Thymus (tissue), 11 donors: ENCODE measurements around the gene RPS6KA2. TPM values are rescaled to one million over a fixed set of nuclear protein-coding genes. Genes with fewer than 3 reads are reported as not detected.

Experiments used
- DNase-seq, 9 donors: peaks; one replicate each; pipeline ENCODE4 v3.0.0-alpha.2; 2013; ENCODE audit warnings: low spot score in 9 of 9, low read depth in 6 of 9, missing footprints in 1 of 9
- H3K27ac ChIP-seq, 2 donors: one replicate each; pipeline ENCODE4 v1.5.1; 2013; ENCODE audit warnings: control low read depth in 1 of 2, low read depth in 1 of 2, low read length in 1 of 2, mild to moderate bottlenecking in 1 of 2, moderate library complexity in 1 of 2
- H3K27me3 ChIP-seq, 2 donors: one replicate each; pipeline ENCODE4 v1.5.1; 2013; ENCODE audit warnings: low read length in 1 of 2; ENCODE audit not compliant: control insufficient read depth in 2 of 2, insufficient read depth in 1 of 2
- H3K36me3 ChIP-seq, 2 donors: one replicate each; pipeline ENCODE4 v1.5.1; 2013; ENCODE audit warnings: low read length in 1 of 2, mild to moderate bottlenecking in 1 of 2, moderate library complexity in 1 of 2; ENCODE audit not compliant: control insufficient read depth in 2 of 2, insufficient read depth in 2 of 2
- H3K4me1 ChIP-seq, 2 donors: one replicate each; pipeline ENCODE4 v1.5.1; 2013; ENCODE audit warnings: low read length in 2 of 2; ENCODE audit not compliant: control insufficient read depth in 2 of 2, insufficient read depth in 2 of 2
- H3K4me3 ChIP-seq, 2 donors: one replicate each; pipeline ENCODE4 v1.5.1; 2013; ENCODE audit warnings: low read length in 2 of 2, control low read depth in 1 of 2, mild to moderate bottlenecking in 1 of 2
- H3K9me3 ChIP-seq, 2 donors: one replicate each; pipeline ENCODE4 v1.5.1; 2013; ENCODE audit warnings: low read length in 1 of 2, mild to moderate bottlenecking in 1 of 2; ENCODE audit not compliant: control insufficient read depth in 2 of 2, insufficient read depth in 1 of 2
- WGBS: extraction: QIAGEN DNeasy Blood & Tissue Kit; methylation state at CpG from one replicate; pipeline ENCODE4 v1.1.7; 2013; 5-methylcytosine and 5-hydroxymethylcytosine counted together
- polyA plus RNA-seq: library from polyadenylated mRNA; stranded (reverse); fragments of 200-250 nt; gene quantifications from one replicate; pipeline ENCODE4 v1.2.3, GENCODE V29; 2013
- total RNA-seq: library from RNA; stranded (reverse); fragments of 120-200 nt; gene quantifications from one replicate; pipeline ENCODE4 v1.2.4, GENCODE V29; 2013
- donor health status: healthy.

The RPS6KA2 gene
- total and polyA plus RNA-seq, 2 donors = 2.9 to 12.3 TPM

GRCh38 chr6:166595061-166595780 is 31.8 kb downstream of the RPS6KA2 start:
- 96% methylated on average over 13 of the region's 13 CpGs for WGBS
- H3K4me1 ChIP-seq = no peaks in the 10 kb centered on the region
- no peak for DNase-seq
- H3K9me3 ChIP-seq = no peaks in the 10 kb centered on the region
- no peak overlapping the region for H3K4me3 ChIP-seq
- H3K36me3 ChIP-seq = no peaks in the 10 kb centered on the region
- no peaks in the 10 kb centered on the region for H3K27me3 ChIP-seq
- H3K27ac ChIP-seq = no peak overlapping the region

- 97% methylated on average over 9 of the region's 9 CpGs for WGBS
- H3K4me1 ChIP-seq = peaks cover 8 to 15% of the 10 kb centered on the region in 2 donors
- H3K4me3 ChIP-seq = no peak overlapping the region
These were observed 34.2 kb downstream of the RPS6KA2 start for GRCh38 chr6:166592821-166593220.

GRCh38 chr6:166591961-166592520 is 35.0 kb downstream of the RPS6KA2 start:
- H3K36me3 ChIP-seq = no peaks in the 10 kb centered on the region
- no peaks in the 10 kb centered on the region for H3K27me3 ChIP-seq
- no peaks in the 10 kb centered on the region for H3K9me3 ChIP-seq
- H3K4me3 ChIP-seq = no peak overlapping the region
- no peak for DNase-seq
- WGBS = 98% methylated on average over 7 of the region's 7 CpGs
- H3K27ac ChIP-seq = no peak overlapping the region
- peaks cover 8 to 21% of the 10 kb centered on the region in 2 donors for H3K4me1 ChIP-seq

More at GRCh38 chr6:166592821-166593220, 34.2 kb downstream of the RPS6KA2 start:
- Histone ChIP-seq H3K9me3 (no peaks in the 10 kb centered on the region), H3K27me3 (no peaks in the 10 kb centered on the region), H3K27ac (no peak overlapping the region), H3K36me3 (no peaks in the 10 kb centered on the region)
- DNase-seq = no peak

- H3K4me1 ChIP-seq = peaks cover 8 to 25% of the 10 kb centered on the region in 2 donors
- H3K4me3 ChIP-seq = no peak overlapping the region
- 96% methylated on average over 11 of the region's 11 CpGs for WGBS
- H3K27me3 ChIP-seq = no peaks in the 10 kb centered on the region
- H3K36me3 ChIP-seq = no peaks in the 10 kb centered on the region
- no peak for DNase-seq
- H3K27ac ChIP-seq = no peak overlapping the region
- H3K9me3 ChIP-seq = no peaks in the 10 kb centered on the region
These were observed 36.0 kb downstream of the RPS6KA2 start for GRCh38 chr6:166591026-166591425.

- Histone ChIP-seq H3K27ac (no peak overlapping the region), H3K36me3 (no peaks in the 10 kb centered on the region), H3K27me3 (no peaks in the 10 kb centered on the region), H3K9me3 (no peaks in the 10 kb centered on the region), H3K4me1 (peaks cover 8 to 25% of the 10 kb centered on the region in 2 donors), H3K4me3 (no peak overlapping the region)
- DNase-seq = no peak
- WGBS = 77% methylated on average over 8 of the region's 8 CpGs
These were observed 37.1 kb downstream of the RPS6KA2 start for GRCh38 chr6:166589786-166590574.

DNA sequence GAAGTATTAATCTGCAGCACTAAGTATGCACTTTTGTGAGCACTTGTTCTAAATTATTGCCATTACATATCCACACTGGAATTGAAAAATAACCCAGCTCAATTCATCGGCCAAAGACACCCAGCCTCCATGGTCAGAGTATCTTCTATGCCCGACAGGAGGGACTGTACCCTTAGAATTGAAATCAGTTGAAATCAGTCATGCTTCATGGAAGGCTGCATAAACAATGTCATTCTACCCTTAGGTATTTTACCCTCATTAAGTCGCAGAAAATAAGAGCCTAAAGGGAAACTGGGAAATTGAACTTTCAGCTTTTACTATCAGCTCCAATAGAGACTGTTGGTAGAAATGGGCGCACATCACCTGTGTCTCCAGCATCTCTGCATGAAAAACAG is 37.7 kb downstream of the RPS6KA2 start:
- no peaks in the 10 kb centered on the region for H3K27me3 ChIP-seq
- H3K4me3 ChIP-seq = no peak overlapping the region
- H3K4me1 ChIP-seq = peaks cover 8 to 25% of the 10 kb centered on the region in 2 donors
- no peak overlapping the region for H3K27ac ChIP-seq
- no peaks in the 10 kb centered on the region for H3K9me3 ChIP-seq
- DNase-seq = no peak
- WGBS = 67% methylated on average over 4 of the region's 4 CpGs
- no peaks in the 10 kb centered on the region for H3K36me3 ChIP-seq

- DNase-seq = no peak
- H3K4me1 ChIP-seq = peaks cover 8 to 25% of the 10 kb centered on the region in 2 donors
- no peak overlapping the region for H3K4me3 ChIP-seq
- no peaks in the 10 kb centered on the region for H3K9me3 ChIP-seq
- 58% methylated on average over 11 of the region's 11 CpGs for WGBS
- H3K36me3 ChIP-seq = no peaks in the 10 kb centered on the region
- no peaks in the 10 kb centered on the region for H3K27me3 ChIP-seq
- H3K27ac ChIP-seq = no peak overlapping the region
These were observed 38.2 kb downstream of the RPS6KA2 start for GRCh38 chr6:166588691-166589336.

- H3K27ac ChIP-seq = no peak overlapping the region
These were observed 39.2 kb downstream of the RPS6KA2 start for GRCh38 chr6:166587631-166588413.

More at GRCh38 chr6:166587631-166588413, 39.2 kb downstream of the RPS6KA2 start:
- DNase-seq = no peak
- H3K9me3 ChIP-seq = no peaks in the 10 kb centered on the region
- H3K4me3 ChIP-seq = no peak overlapping the region
- no peaks in the 10 kb centered on the region for H3K27me3 ChIP-seq
- H3K4me1 ChIP-seq = peaks cover 8 to 25% of the 10 kb centered on the region in 2 donors
- H3K36me3 ChIP-seq = no peaks in the 10 kb centered on the region
- WGBS = 27% methylated on average over 10 of the region's 10 CpGs
